GM19455 (cell line): Measurements from ENCODE around the gene PACSIN3.
"Not testable (repeated sequence)": the region's sequence is repeated elsewhere in the genome, so short reads cannot be mapped to it uniquely, and the experiment has no call there.

Experiments
- ATAC-seq: cut with Tn5 transposase; IDR thresholded peaks from one replicate; pipeline ENCODE4 v1.9.1; 2021; ENCODE audit not compliant: unreplicated experiment

PACSIN3 gene

GRCh38 chr11:47186076-47186699 lies at the start of gene PACSIN3:
Gene PACSIN3 (minus strand): TSS chr11:47186434. CDS start chr11:47182727, 3,707 bp downstream.
- ATAC-seq: no peak

- ATAC-seq: no peak
Observed at GRCh38 chr11:47235163-47235562, 48.9 kb upstream of the PACSIN3 start.

- no peak for ATAC-seq
Observed at GRCh38 chr11:47234669-47235100, 48.5 kb upstream of the PACSIN3 start.

GRCh38 chr11:47233989-47234668 lies 47.9 kb upstream of the PACSIN3 start:
- no peak for ATAC-seq

- ATAC-seq: no peak
Observed at GRCh38 chr11:47233051-47233450, 46.8 kb upstream of the PACSIN3 start.

- no peak for ATAC-seq
Observed at GRCh38 chr11:47229161-47229560, 42.9 kb upstream of the PACSIN3 start.

GRCh38 chr11:47225552-47226400 lies 39.5 kb upstream of the PACSIN3 start:
- ATAC-seq: peak; percentile 90

- ATAC-seq: no peak
Observed at GRCh38 chr11:47222696-47223095, 36.5 kb upstream of the PACSIN3 start.

GRCh38 chr11:47220401-47220821 lies 34.2 kb upstream of the PACSIN3 start:
- no peak for ATAC-seq

GRCh38 chr11:47216121-47216798 lies 30.0 kb upstream of the PACSIN3 start:
- ATAC-seq: no peak

GRCh38 chr11:47215366-47215910 lies 29.2 kb upstream of the PACSIN3 start:
- no peak for ATAC-seq

GRCh38 chr11:47213950-47214565 lies 27.8 kb upstream of the PACSIN3 start:
- ATAC-seq: peak; percentile 59

- no peak for ATAC-seq
Observed at GRCh38 chr11:47212938-47213337, 26.7 kb upstream of the PACSIN3 start.

GRCh38 chr11:47208628-47209027 lies 22.4 kb upstream of the PACSIN3 start:
- ATAC-seq: no peak

- not testable (repeated sequence) for ATAC-seq
Observed at GRCh38 chr11:47208008-47208552, 21.8 kb upstream of the PACSIN3 start.

GRCh38 chr11:47207459-47207858 lies 21.2 kb upstream of the PACSIN3 start:
- no peak for ATAC-seq

GRCh38 chr11:47206577-47206976 lies 20.3 kb upstream of the PACSIN3 start:
- not testable (repeated sequence) for ATAC-seq

- ATAC-seq: no peak
Observed at GRCh38 chr11:47204637-47204989, 18.4 kb upstream of the PACSIN3 start.

GRCh38 chr11:47202576-47202975 lies 16.3 kb upstream of the PACSIN3 start:
- no peak for ATAC-seq

GRCh38 chr11:47201015-47201414 lies 14.8 kb upstream of the PACSIN3 start:
- no peak for ATAC-seq
